Measurements from ENCODE around the gene ZFYVE28.
"Not testable (repeated sequence)": the region's sequence is repeated elsewhere in the genome, so short reads cannot be mapped to it uniquely, and the experiment has no call there.

ZFYVE28 gene

DNA sequence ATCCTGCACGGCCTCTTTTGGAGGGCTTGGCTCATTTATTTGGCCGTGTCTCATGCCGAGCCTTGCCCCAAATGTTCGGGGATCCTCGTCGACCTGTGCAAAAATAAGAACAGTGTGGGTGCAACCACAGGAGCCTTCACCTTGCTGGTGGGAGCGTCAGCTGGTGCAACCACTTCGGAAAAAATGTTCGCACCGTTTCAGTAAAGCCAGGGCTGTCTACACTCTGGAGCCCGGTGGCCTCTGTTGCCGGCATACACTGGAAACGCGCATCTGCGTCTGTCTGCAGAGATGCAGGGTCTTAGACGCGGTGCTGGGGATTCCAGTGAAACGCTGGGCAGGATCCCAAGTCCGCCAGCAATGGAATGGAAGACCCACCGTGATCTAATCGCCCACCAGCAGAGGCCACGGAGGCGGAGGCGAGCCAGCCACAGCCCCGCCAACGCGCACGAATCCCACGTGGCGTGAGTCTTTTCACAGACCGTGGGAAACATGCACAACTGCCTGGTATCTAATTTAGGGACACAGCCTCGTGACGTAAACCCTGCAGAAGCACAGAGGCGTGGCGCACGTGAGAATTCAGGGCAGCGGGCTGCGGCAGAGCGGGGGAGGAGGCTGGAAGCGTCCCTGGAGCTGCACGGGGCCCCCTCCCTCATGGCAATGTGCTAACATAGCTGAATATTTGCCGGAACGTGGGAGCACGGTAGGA, 142.7 kb downstream of the ZFYVE28 start:
- Histone ChIP-seq H3K9me3 (ENCODE audit: control insufficient read depth, insufficient read depth, low read length) (no peaks in the 10 kb centered on the region), H3K36me3 (ENCODE audit: insufficient read depth, low read length) (no peaks in the 10 kb centered on the region), H3K9ac (ENCODE audit: low read depth, low read length) (no peak overlapping the region), H3K4me1 (ENCODE audit: insufficient read depth, low read length) (no peaks in the 10 kb centered on the region)

DNA sequence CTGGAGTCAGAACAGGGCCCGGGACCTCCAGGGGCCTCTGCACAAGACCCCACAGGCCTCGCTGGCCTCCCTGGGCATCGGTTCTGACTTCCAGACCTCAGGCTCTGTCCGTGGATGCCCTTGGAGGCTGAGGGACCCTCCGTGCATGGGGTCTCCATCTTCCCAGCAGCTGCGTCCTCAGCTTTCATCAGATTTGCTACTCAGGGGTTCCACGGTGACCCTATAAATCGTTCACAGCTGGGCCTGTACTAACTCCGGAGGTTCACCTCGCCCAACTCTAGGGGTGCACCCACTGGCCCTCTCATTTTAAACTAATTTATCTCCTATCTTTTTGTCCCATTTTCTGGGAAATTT, 143.4 kb downstream of the ZFYVE28 start:
- not testable (repeated sequence) for H3K9ac ChIP-seq (ENCODE audit: low read depth, low read length); H3K4me1 ChIP-seq (ENCODE audit: insufficient read depth, low read length); H3K9me3 ChIP-seq (ENCODE audit: control insufficient read depth, insufficient read depth, low read length); H3K36me3 ChIP-seq (ENCODE audit: insufficient read depth, low read length)

DNA sequence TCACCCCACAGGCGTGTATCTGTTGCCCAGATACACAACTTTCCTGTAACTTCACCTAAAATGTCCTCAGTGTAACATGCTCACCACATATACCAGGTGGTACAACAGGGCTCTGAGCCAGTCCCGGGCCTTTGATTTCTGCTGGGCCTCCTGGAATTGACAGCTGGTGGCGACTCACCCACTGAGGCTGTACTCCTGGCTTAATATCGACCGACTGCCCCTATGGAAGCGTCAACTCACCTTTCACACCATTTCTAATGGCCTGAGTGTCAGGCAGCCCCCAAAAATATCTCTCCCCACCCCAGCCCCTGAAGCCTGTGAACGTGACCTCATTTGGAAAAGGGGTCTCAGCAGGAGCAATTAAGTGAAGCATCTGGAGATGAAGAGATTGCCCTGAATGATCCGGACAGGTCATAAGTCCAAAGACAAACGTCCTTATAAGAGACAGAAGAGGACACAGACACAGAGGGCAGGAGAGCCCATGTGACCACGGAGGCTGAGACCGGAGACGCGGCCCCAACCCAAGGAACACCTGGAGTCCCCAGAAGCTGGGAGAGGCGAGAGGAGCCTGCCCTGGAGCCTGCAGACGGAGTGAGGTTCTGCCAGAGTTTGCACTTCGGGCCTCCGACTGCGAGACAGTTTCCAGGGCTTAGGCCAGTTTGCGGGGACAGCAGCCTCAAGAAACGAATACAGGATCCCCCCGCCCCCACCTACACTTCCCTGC, 144.0 kb downstream of the ZFYVE28 start:
- Histone ChIP-seq H3K9ac (ENCODE audit: low read depth, low read length) (no peak overlapping the region), H3K9me3 (ENCODE audit: control insufficient read depth, insufficient read depth, low read length) (no peaks in the 10 kb centered on the region), H3K4me1 (ENCODE audit: insufficient read depth, low read length) (no peaks in the 10 kb centered on the region), H3K36me3 (ENCODE audit: insufficient read depth, low read length) (no peaks in the 10 kb centered on the region)

DNA sequence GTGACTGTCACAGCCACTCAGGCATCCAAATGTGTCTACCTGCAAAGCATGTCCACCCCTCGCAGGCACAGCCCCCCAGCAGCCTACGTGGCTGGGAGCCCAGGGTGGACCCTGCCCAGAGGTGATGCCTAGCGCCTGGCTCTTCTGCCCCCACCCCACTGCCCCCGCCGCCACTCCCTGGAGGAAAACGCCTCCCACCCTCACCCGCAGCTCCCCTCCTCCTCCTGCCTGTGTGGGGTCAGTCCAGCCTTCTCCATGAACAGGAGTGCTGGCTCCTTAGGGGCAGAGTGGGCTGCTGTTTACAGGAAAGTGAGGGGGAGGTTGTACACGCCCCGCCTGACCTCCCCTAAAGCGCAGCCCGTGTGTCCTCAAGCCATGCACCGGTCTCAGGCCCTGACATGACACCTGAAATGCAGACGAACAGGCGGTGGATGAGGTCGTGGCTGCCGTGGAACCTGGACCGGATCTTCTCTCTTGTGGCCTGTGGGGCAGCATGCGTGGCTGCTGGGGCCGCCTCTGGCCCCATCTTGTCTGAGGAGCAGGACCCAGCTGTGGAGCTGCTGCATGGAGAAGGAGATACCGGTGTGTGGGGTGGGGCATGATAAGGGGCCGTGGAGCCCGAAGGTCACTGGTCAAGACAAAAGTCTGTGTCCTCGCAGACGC, 144.7 kb downstream of the ZFYVE28 start:
- Histone ChIP-seq H3K4me1 (ENCODE audit: insufficient read depth, low read length) (0 out of 2 replicates have a peak, but pooled peaks cover 2% of the 10 kb centered on the region), H3K9me3 (ENCODE audit: control insufficient read depth, insufficient read depth, low read length) (no peaks in the 10 kb centered on the region), H3K36me3 (ENCODE audit: insufficient read depth, low read length) (no peaks in the 10 kb centered on the region), H3K9ac (ENCODE audit: low read depth, low read length) (no peak overlapping the region)

DNA sequence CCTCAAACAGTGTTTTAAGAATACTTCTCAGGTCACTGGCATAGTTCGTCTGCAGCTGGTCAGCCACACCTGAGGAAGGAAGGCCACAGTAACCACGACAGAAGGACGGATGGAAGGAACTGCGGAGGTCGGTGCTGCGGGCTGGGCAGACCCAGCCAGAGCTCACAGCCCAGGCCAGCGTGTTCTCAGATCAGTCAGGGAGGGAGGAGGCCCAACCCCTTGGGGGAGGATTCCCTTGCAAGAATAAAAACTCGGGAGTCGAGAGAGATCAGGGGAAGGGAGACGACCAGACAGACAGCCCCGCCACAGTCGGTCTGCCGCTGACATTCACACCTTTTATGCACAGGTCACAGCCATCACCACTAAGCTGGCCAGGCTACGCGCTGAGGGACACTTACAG, 145.2 kb downstream of the ZFYVE28 start:
- 0 out of 2 replicates have a peak, but pooled peaks cover 2% of the 10 kb centered on the region for H3K4me1 ChIP-seq (ENCODE audit: insufficient read depth, low read length)
- no peaks in the 10 kb centered on the region for H3K36me3 ChIP-seq (ENCODE audit: insufficient read depth, low read length)
- H3K9ac ChIP-seq (ENCODE audit: low read depth, low read length) = no peak overlapping the region
- H3K9me3 ChIP-seq (ENCODE audit: control insufficient read depth, insufficient read depth, low read length) = no peaks in the 10 kb centered on the region

DNA sequence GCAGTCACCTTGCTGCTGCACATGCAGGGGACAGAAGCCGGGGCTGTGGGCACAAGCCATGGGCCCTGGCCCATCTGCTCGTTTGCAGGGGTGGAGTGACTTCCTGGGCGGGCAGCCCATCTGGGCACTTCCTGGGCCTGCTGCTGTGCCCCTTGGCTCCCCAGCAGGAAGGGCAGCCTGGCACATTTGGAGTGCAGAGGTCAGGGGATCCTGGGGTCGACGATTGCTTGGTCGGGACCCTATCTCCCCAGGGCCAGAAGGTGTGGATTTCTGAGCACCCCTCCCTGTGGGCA, 145.7 kb downstream of the ZFYVE28 start:
- Histone ChIP-seq H3K9ac (ENCODE audit: low read depth, low read length) (no peak overlapping the region), H3K4me1 (ENCODE audit: insufficient read depth, low read length) (0 out of 2 replicates have a peak, but pooled peaks cover 2% of the 10 kb centered on the region), H3K9me3 (ENCODE audit: control insufficient read depth, insufficient read depth, low read length) (no peaks in the 10 kb centered on the region), H3K36me3 (ENCODE audit: insufficient read depth, low read length) (no peaks in the 10 kb centered on the region)

DNA sequence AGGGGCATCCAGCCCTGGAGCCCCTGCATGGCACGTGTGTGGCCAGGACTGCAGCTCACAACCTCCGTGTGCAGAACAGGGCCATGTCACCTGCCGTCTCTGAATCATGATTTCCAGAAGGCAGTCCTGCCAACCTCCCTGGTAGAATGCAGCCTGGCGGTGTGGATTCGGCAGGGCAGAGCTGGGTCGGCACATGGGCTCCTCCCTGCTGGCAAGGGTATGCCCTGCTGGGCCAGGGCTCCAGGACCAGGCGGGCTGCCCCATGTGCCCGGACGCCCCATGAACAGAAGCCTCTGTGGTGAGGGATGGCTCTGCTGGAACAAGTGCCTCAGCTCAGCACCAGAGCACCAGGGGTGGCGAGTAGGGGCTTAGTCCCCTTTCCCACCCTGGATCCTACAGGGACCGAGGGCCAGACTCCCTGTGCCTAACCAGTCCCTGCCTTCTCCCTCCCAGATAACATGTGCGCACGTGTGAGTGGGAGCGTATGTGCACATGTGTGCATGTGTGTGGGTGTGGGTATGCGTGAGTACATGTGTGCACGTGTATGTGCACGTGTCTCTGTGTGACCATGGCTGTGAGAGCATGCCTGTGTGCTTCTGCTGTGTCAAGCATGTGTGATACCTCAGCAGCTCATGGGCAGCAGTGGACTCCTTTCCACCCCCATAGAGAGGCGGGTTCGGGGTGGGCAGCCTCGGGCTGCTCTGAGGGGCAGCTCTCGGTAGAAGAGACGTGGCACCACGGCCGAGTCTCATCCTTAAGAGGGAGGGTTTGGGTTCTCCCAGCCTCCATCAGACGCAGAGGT, 146.2 kb downstream of the ZFYVE28 start:
- Histone ChIP-seq H3K36me3 (ENCODE audit: insufficient read depth, low read length) (no peaks in the 10 kb centered on the region), H3K9ac (ENCODE audit: low read depth, low read length) (no peak overlapping the region), H3K4me1 (ENCODE audit: insufficient read depth, low read length) (0 out of 2 replicates have a peak, but pooled peaks cover 2% of the 10 kb centered on the region), H3K9me3 (ENCODE audit: control insufficient read depth, insufficient read depth, low read length) (no peaks in the 10 kb centered on the region)

DNA sequence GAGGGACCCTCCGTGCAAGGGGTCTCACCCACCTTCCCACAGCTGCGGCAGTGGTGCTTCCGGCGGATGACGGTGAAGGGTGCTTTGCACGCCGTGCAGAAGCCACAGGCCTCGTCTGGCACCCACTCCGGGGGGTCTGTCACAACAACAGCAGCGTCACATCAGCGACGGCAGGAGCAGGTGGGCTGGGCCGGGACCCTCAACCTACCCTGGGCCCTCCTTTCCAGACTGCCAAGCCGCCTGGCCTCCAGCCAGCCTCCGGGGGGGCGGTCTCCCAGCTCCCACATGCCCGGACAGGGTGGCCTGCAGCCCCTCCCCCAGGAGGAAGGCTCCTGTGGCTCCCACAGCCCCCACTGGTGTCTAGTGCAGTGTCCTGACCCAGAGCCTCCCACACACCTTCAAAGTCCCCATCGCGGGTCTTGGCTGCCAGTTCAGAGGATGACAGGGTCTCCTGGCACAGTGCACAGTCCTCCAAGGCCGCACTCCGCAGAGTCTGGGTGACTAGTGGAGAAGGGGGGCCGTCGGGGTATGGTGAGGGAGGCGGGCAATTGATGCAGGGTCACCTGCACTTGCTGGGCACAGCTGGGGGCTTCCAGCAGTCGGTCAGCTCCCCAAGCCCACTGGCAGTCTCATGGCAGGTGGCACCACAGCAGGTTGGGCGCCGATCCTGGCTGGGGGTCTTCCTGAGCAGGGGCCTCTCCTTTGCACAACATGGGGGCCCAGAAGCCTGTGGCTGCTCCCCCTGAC, 147.0 kb downstream of the ZFYVE28 start:
- Histone ChIP-seq H3K9me3 (ENCODE audit: control insufficient read depth, insufficient read depth, low read length) (no peaks in the 10 kb centered on the region), H3K36me3 (ENCODE audit: insufficient read depth, low read length) (no peaks in the 10 kb centered on the region), H3K4me1 (ENCODE audit: insufficient read depth, low read length) (0 out of 2 replicates have a peak, but pooled peaks cover 2% of the 10 kb centered on the region), H3K9ac (ENCODE audit: low read depth, low read length) (no peak overlapping the region)

DNA sequence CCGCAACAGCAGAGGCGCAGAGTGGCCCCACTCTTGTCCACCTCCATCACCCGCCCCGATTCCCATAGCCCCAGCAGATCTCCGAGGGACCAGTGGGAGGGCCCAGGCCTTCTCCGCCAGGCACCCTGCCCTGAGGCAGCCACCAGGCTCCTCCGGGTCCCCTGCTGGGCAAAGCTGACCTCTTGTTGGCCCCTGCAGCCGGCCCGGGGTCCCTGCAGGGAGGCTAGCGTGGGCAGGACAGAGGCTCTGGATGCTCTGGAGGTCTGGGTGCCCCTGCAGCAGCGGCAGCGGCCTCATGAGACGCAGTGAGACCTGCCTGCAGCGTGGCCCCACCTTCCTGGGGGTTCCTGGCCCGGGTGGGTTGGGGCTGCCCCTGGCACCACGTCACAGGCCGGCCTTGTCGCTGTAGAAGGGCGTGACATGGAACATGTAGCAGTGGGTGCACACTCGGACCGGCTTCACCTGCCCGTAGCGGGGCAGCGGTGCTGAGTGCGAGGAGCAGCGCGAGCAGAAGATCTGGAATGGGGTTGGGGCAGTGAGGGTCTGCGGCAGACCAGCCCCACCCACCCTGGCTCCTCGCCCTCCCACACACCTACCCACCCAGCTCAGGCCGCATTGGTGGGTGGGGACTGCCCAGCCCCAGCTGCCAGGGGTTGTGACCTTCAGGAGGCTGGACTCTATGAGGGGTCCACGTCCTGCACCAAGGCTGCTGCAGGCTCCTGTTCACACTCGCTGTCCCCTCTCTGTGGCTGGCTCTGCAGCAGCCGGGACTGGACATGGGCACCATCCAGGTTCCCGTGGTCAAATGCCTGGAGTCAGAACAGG, 147.9 kb downstream of the ZFYVE28 start:
- Histone ChIP-seq H3K9me3 (ENCODE audit: control insufficient read depth, insufficient read depth, low read length) (no peaks in the 10 kb centered on the region), H3K36me3 (ENCODE audit: insufficient read depth, low read length) (no peaks in the 10 kb centered on the region), H3K9ac (ENCODE audit: low read depth, low read length) (no peak overlapping the region), H3K4me1 (ENCODE audit: insufficient read depth, low read length) (0 out of 2 replicates have a peak, but pooled peaks cover 2% of the 10 kb centered on the region)

DNA sequence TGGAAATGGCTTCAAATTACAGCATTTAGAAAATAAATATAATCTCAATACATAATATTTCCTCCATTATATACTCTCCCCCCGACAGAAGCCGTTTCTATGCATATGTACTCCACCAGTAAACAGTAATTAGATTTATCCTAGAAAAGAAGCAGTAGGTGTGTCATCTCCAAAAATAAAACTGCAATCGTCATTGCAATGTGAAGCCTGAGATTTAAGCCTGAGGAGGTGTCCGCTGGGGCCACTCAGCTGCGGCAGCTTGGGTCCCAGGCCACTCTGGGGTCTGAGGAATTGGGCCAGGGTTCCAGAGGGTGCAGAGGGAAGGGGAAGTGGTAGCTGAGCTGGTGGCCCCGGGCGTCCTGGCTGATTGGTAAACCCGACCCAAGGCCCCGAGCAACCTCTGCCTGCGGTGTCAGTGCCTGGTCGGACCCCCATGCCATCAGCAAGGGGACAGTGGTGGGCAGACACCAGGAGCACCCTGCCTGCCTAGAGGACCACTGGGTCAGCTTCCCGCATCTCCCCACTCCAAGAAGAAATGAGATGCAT, 148.8 kb downstream of the ZFYVE28 start:
- Histone ChIP-seq H3K9ac (ENCODE audit: low read depth, low read length) (no peak overlapping the region), H3K36me3 (ENCODE audit: insufficient read depth, low read length) (no peaks in the 10 kb centered on the region), H3K4me1 (ENCODE audit: insufficient read depth, low read length) (0 out of 2 replicates have a peak, but pooled peaks cover 2% of the 10 kb centered on the region), H3K9me3 (ENCODE audit: control insufficient read depth, insufficient read depth, low read length) (no peaks in the 10 kb centered on the region)

DNA sequence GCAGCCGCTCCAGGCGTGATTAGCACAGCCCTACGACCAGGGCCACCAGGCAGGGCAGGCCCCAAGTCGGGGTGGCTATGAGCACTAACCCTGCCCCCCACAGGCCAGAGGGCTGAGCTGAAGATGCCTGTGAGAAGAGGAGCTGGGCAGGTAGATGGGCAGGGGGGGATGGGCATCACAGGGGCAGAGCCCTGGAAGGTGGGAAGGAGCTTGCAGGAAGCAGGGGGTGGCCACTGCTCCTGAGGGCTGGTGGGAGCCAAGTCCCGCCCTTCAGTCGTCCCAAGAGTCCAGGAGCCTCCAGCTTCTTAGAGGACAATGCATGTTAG, 149.3 kb downstream of the ZFYVE28 start:
- Histone ChIP-seq H3K9ac (ENCODE audit: low read depth, low read length) (no peak overlapping the region), H3K36me3 (ENCODE audit: insufficient read depth, low read length) (no peaks in the 10 kb centered on the region), H3K4me1 (ENCODE audit: insufficient read depth, low read length) (0 out of 2 replicates have a peak, but pooled peaks cover 2% of the 10 kb centered on the region), H3K9me3 (ENCODE audit: control insufficient read depth, insufficient read depth, low read length) (no peaks in the 10 kb centered on the region)

DNA sequence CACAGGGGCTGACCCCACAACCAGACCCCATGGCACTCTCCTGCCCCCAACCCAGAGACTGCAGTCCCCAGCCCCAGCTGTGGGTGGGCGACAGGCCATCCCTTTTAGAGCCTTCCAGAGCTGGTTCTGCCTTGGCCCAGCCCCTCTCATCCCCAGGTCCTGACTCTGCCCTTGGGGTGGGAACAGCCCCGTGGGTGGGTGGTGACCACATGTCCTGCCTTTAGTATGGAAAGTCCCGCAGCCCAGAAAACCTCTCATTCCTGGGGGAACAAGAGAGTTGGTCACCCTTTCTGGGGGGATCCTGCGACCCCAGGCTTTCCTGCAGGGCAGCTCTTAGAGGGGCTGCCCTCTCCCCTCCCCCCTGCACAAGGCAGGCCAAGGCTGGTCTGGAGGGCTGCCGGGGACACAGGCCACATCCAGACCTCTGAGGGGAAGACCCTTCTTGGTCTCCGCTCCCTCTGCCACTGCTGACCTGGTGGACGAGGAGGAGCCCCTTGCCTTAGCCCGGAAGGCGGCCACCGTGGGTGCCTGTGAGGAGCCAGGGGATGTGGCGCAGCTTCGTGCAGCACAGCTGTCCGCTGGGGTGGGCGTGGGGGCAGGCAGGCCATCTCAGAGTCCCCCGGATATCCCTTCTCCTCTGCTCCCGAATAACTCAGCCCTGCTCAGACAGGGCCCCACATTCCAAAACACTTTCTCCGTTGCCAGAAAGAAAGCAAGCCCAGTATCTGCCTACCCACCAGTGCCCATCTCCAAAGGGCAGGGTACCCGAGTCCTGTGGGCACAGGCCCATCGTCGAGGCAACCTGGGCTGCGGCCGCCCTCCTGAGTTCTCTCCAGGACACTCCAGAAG, 149.9 kb downstream of the ZFYVE28 start:
- Histone ChIP-seq H3K36me3 (ENCODE audit: insufficient read depth, low read length) (no peaks in the 10 kb centered on the region), H3K9ac (ENCODE audit: low read depth, low read length) (no peak overlapping the region), H3K4me1 (ENCODE audit: insufficient read depth, low read length) (0 out of 2 replicates have a peak, but pooled peaks cover 2% of the 10 kb centered on the region), H3K9me3 (ENCODE audit: control insufficient read depth, insufficient read depth, low read length) (no peaks in the 10 kb centered on the region)
